Testis (tissue), 3 donors: ENCODE data around the gene KCNG2. TPM values are rescaled to one million over a fixed set of nuclear protein-coding genes. Genes with fewer than 3 reads are reported as not detected.
A peak's percentile ranks its signal among the peaks of the same experiment; 100 is the strongest.

ENCODE experiments used
- DNase-seq: peaks from one replicate; pipeline ENCODE4 v3.0.0-alpha.2; 2019
- H3K27ac ChIP-seq, 2 donors: fragments of 200-600 bp; sonication (generic); one replicate each; pipeline ENCODE4 v1.5.1; 2019
- H3K27me3 ChIP-seq: fragments of 200-600 bp; sonication (generic); one replicate; pipeline ENCODE4 v1.5.1; 2019
- H3K36me3 ChIP-seq: fragments of 200-600 bp; sonication (generic); one replicate; pipeline ENCODE4 v1.5.1; 2017; ENCODE audit warnings: low read depth; ENCODE audit errors: missing control alignments
- H3K4me1 ChIP-seq: fragments of 200-600 bp; sonication (generic); one replicate; pipeline ENCODE4 v1.5.1; 2019
- H3K4me3 ChIP-seq, 2 donors: fragments of 200-600 bp; sonication (generic); one replicate each; pipeline ENCODE4 v1.5.1; 2017 to 2019
- H3K9me3 ChIP-seq: fragments of 200-600 bp; sonication (generic); one replicate; pipeline ENCODE4 v1.5.1; 2017
- POLR2A ChIP-seq: fragments of 450-650 bp; IDR thresholded peaks from one replicate; pipeline ENCODE4 v1.6.1; 2017; ENCODE audit warnings: antibody characterized with exemption, mild to moderate bottlenecking, moderate library complexity
- WGBS, 2 donors: methylation state at CpG; one replicate each; pipeline ENCODE4 v1.1.5; 2018; 5-methylcytosine and 5-hydroxymethylcytosine counted together
- intact Hi-C: fragments of 100-400 bp; cut with DNase I; formaldehyde crosslinking; loops from one replicate; pipeline ENCODE4 v1.15.1; 2023; ENCODE audit warnings: low total_unique reads
- polyA plus RNA-seq: library from polyadenylated mRNA; stranded (reverse); fragments of 350-450 nt; fragmentation: Illumina TruSeq; extraction: RNeasy Lipid Tissue Mini Kit (QIAGEN cat#74804); gene quantifications from one replicate; pipeline ENCODE4 v1.2.3, GENCODE V29; 2014; ENCODE audit warnings: low read depth, low replicate concordance; ENCODE audit not compliant: insufficient read depth
- total RNA-seq, 2 donors: library from RNA; depleted of rRNA; stranded (reverse); fragments of >200 nt; gene quantifications; one replicate each; pipeline ENCODE4 v1.2.3, GENCODE V29; 2016
- TF ChIP-seq, protein P1 (sequence below), 3 experiments: fragments of 450-650 bp in 2 of 3; fragments of 200-600 bp in 1 of 3; sonication (generic) in 1 of 3; IDR thresholded peaks; one replicate each; pipeline ENCODE4 v1.5.1; 2016 to 2019; ENCODE audit warnings: antibody characterized with exemption in 3 of 3, mild to moderate bottlenecking in 2 of 3, moderate library complexity in 1 of 3

The KCNG2 gene
- total and polyA plus RNA-seq, 3 donors from 2014 or later: 0.50 to 7.6 (median 7.2) TPM

DNA sequence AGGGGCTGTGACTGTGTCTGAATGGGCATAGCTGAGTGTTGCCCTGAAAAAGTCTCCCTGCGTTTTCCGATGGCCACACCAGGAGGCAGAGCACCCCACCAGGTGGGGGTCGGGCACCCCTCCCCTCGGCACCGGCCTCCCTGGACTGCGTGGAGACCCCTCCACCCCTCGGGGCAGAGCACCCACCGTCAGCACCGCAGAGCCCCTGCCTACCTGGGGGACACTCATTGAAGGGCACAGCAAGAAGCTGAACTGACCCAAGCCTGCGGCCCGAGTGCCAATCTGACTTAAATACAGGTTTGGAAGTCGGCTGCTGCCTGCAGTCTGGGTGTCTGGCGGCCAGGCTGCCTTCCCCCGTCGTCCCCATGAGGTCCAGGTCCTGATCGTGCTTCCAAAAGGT lies 69.9 kb downstream of the KCNG2 start:
- DNase-seq: peak; percentile 11
- Histone ChIP-seq H3K4me3 (no peak overlapping the region), H3K4me1 (no peaks in the 10 kb centered on the region), H3K9me3 (no peaks in the 10 kb centered on the region), H3K36me3 (no peaks in the 10 kb centered on the region), H3K27ac (no peak overlapping the region), H3K27me3 (no peaks in the 10 kb centered on the region)
- WGBS, 2 donors: 90 to 93% methylated on average over 14 to 16 of the region's 16 CpGs
- TF ChIP-seq POLR2A: no peak
- TF ChIP-seq, protein P1, sequence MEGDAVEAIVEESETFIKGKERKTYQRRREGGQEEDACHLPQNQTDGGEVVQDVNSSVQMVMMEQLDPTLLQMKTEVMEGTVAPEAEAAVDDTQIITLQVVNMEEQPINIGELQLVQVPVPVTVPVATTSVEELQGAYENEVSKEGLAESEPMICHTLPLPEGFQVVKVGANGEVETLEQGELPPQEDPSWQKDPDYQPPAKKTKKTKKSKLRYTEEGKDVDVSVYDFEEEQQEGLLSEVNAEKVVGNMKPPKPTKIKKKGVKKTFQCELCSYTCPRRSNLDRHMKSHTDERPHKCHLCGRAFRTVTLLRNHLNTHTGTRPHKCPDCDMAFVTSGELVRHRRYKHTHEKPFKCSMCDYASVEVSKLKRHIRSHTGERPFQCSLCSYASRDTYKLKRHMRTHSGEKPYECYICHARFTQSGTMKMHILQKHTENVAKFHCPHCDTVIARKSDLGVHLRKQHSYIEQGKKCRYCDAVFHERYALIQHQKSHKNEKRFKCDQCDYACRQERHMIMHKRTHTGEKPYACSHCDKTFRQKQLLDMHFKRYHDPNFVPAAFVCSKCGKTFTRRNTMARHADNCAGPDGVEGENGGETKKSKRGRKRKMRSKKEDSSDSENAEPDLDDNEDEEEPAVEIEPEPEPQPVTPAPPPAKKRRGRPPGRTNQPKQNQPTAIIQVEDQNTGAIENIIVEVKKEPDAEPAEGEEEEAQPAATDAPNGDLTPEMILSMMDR (IDR thresholded peaks at IDR 0.05): no peak
- intact Hi-C loops: no loop called here

DNA sequence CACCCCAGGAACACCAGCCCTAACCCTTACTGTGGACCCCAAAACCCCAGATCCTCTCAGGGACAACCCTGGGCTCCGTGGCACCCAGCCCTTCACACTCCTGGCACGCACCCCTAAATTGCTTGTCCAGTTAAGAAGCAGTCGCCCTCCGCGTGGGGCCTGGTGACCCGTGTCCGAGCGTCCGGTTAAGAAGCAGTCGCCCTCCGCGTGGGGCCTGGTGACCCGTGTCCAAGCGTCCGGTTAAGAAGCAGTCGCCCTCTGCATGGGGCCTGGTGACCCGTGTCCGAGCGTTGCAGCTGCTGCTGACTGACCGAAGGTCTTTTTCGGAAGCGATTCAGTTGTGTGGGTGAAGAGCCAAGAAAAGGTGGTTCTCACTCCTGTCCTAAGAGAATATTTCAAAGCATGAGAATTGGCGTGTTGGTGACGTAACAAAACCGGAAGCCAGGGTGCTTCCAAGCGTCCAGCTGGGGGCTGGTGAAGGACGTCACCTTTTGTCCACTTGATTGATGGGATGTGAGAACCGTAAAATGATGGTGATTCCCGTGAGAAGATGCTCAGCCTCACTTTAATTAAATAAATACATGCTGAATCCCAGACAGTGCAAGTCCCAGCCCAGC lies 70.5 kb downstream of the KCNG2 start:
- H3K4me3 ChIP-seq: no peak overlapping the region
- peak; percentile 9 for DNase-seq
- no peaks in the 10 kb centered on the region for H3K36me3 ChIP-seq
- TF ChIP-seq POLR2A: no peak
- TF ChIP-seq, protein P1 (IDR thresholded peaks at IDR 0.05): no peak
- no peaks in the 10 kb centered on the region for H3K27me3 ChIP-seq
- WGBS, 2 donors: 93% methylated on average over 29 of the region's 29 CpGs
- H3K4me1 ChIP-seq: no peaks in the 10 kb centered on the region
- no peaks in the 10 kb centered on the region for H3K9me3 ChIP-seq
- intact Hi-C loops: no loop called here
- no peak overlapping the region for H3K27ac ChIP-seq

DNA sequence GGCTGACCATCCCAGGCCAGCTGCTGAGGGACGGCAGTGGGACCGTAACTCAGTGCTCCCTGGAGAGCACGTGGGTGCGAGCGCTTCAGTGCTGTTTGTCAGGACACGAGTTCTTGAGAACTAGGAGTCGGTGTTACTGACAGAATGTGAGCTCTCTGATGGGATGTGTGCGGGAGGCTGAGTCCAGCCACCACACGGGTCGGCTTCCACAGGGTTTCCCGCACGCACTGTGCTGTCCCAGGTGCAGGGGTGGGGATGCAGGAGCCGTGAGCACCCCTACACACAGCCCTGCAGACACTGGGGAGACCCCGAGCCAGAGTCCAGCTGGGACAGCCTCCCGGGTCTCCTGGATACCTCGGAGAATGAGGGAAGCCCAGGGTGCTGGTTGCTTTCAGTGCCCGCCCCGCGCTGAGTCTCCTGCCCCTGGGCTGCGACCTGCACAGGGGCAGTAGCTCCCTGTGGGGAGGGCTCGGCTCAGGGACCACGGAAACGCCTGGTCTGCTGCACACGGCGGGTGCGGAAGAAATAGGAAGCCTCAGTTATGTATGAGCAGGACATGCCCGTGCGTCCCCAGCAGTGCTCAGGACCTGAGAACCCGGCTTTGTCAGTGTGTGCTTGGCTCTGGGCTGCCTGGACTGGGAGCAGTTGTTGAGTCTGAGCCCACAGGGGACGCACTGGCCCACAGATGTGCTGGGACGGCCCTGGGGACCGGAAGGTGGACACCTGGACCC lies 71.2 kb downstream of the KCNG2 start:
- TF ChIP-seq, protein P1 (IDR thresholded peaks at IDR 0.05): no peak
- TF ChIP-seq POLR2A: no peak
- DNase-seq: peak; percentile 10
- H3K4me1 ChIP-seq: no peaks in the 10 kb centered on the region
- no peaks in the 10 kb centered on the region for H3K27me3 ChIP-seq
- WGBS, 2 donors: 87 to 93% methylated on average over 15 to 32 of the region's 32 CpGs
- H3K4me3 ChIP-seq: no peak overlapping the region
- H3K9me3 ChIP-seq: no peaks in the 10 kb centered on the region
- H3K36me3 ChIP-seq: no peaks in the 10 kb centered on the region
- no peak overlapping the region for H3K27ac ChIP-seq
- intact Hi-C loops: no loop called here

DNA sequence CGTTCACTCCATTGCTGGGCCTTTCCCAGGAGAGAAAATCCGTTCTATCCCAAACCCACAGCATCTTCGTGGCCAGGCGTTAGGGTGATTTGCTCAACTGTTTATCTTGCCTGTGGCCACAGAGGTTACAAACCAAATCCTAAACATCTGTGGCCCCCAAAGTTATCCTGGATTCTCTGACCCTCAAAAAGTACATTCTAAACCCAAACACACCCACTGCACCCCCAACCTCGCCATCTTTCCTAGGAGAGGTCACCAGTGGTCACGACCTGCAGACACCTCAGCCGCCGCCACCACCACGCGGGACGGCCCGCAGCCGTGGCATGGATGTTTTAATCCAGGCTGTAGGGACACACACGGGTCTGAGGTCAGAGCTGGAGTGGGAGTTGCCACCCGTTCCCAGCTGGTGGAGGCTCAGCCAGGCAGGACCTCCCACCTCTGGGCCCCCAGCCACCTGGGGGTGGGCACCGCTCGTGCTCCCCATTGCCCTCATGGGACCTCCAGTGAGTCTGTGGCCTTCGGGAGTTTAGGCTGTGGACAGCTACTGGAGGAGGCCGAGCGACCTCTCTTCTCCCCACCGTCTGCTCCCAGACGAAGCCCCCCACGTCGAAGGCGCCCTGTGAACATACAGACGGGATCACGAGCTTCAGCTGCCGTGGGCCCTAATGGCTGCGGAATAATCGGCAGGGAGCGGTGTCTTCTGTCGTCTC lies 72.0 kb downstream of the KCNG2 start:
- Histone ChIP-seq H3K4me1 (no peaks in the 10 kb centered on the region), H3K4me3 (no peak overlapping the region), H3K27ac (no peak overlapping the region), H3K27me3 (no peaks in the 10 kb centered on the region), H3K36me3 (no peaks in the 10 kb centered on the region), H3K9me3 (no peaks in the 10 kb centered on the region)
- peak; percentile 6 for DNase-seq
- intact Hi-C loops: no loop called here
- 90 to 91% methylated on average over 15 to 32 of the region's 32 CpGs for WGBS, 2 donors
- no peak for TF ChIP-seq POLR2A
- TF ChIP-seq, protein P1 (IDR thresholded peaks at IDR 0.05): no peak
